GM12878 (cell line): ENCODE results near the gene CEACAM1. TPM values are rescaled to one million over a fixed set of nuclear protein-coding genes. Genes with fewer than 3 reads are reported as not detected.
"Not testable (repeated sequence)": the region's sequence is repeated elsewhere in the genome, so short reads cannot be mapped to it uniquely, and the experiment has no call there.

ENCODE experiments used
- ATAC-seq: fragments of 200-7000 bp; cut with Tn5 transposase; 3 replicates; pipeline ENCODE4 v1.9.1; 2020; ENCODE audit warnings: mild to moderate bottlenecking, moderate library complexity
- BruUV-seq: library from RNA; stranded (reverse); fragments of 400-500 nt; replicated peaks from 2 replicates; lab custom pipeline; 2021; lab: Mats Ljungman, UMichigan
- CTCF ChIA-PET: fragments of 300-600 bp; sonication (Branson Sonifier 250); formaldehyde crosslinking; extraction: SDS; loops from one replicate; lab custom pipeline; 2021; ENCODE audit warnings: inconsistent platforms; lab: Yijun Ruan, JAX
- POLR2A ChIA-PET: fragments of 350-600 bp; formaldehyde crosslinking; extraction: SDS; loops from one replicate; lab custom pipeline; 2021; ENCODE audit warnings: inconsistent platforms; lab: Charles Lee
- RAD21 ChIA-PET: fragments of 300-600 bp; sonication (Branson Sonifier 250); formaldehyde crosslinking; loops from one replicate; lab custom pipeline; 2023; ENCODE audit warnings: antibody characterized with exemption; ENCODE audit not compliant: unreplicated experiment; lab: Charles Lee
- SMC1A ChIA-PET: fragments of 300-600 bp; sonication (Branson Sonifier 250); formaldehyde crosslinking; loops from one replicate; lab custom pipeline; 2023; ENCODE audit not compliant: unreplicated experiment, uncharacterized antibody; lab: Charles Lee
- DNase-seq: peaks from one replicate; pipeline ENCODE4 v3.0.0-alpha.2; 2011; ENCODE audit warnings: low read depth, low spot score
- FAIRE-seq: peaks from 3 replicates; lab custom pipeline; 2011; peaks lifted over from hg19 to GRCh38; lab: Jason Lieb, UNC
- H2AFZ ChIP-seq: 2 replicates; pipeline ENCODE4 v1.6.0; 2011; ENCODE audit warnings: low read depth, low read length, control low read depth; ENCODE audit not compliant: control insufficient read depth
- H3K27ac ChIP-seq: 2 replicates; pipeline ENCODE4 v1.5.1; 2011; ENCODE audit warnings: control low read depth; ENCODE audit not compliant: control insufficient read depth, insufficient read depth
- H3K27me3 ChIP-seq, 2 experiments: replicated peaks in 1 of 2; 2 replicates each; pipeline versions ENCODE4 v1.6.0 to v1.6.1; 2011; ENCODE audit warnings: low read length in 1 of 2; ENCODE audit not compliant: control insufficient read depth in 2 of 2, insufficient read depth in 2 of 2
- H3K36me3 ChIP-seq, 2 experiments: 2 replicates each; pipeline ENCODE4 v1.5.1; 2011; ENCODE audit warnings: low read length in 1 of 2; ENCODE audit not compliant: control insufficient read depth in 2 of 2, insufficient read depth in 2 of 2
- H3K4me1 ChIP-seq: 2 replicates; pipeline ENCODE4 v1.6.1; 2011; ENCODE audit warnings: mild to moderate bottlenecking, low read length, moderate library complexity, mixed read lengths; ENCODE audit not compliant: control insufficient read depth, insufficient read depth
- H3K4me2 ChIP-seq: 2 replicates; pipeline ENCODE4 v1.6.0; 2011; ENCODE audit warnings: control low read depth; ENCODE audit not compliant: control insufficient read depth, insufficient read depth
- H3K4me3 ChIP-seq: fragments of 200-600 bp; sonication (generic); 2 replicates; pipeline ENCODE4 v1.5.1; 2016
- H3K79me2 ChIP-seq: 2 replicates; pipeline ENCODE4 v1.6.0; 2011; ENCODE audit warnings: low read length; ENCODE audit not compliant: control insufficient read depth, insufficient read depth
- H3K9ac ChIP-seq: 2 replicates; pipeline ENCODE4 v1.8.0; 2011; ENCODE audit warnings: low read length, control low read depth, mixed read lengths; ENCODE audit not compliant: control insufficient read depth, insufficient read depth
- H3K9me3 ChIP-seq: replicated peaks from 3 replicates; pipeline ENCODE4 v1.5.1; 2011; ENCODE audit warnings: mild to moderate bottlenecking, low read length; ENCODE audit not compliant: control insufficient read depth, insufficient read depth
- H4K20me1 ChIP-seq: 2 replicates; pipeline ENCODE4 v1.6.0; 2011; ENCODE audit not compliant: control insufficient read depth, insufficient read depth
- CBX5 ChIP-seq: sonication (generic); IDR thresholded peaks from 2 replicates; pipeline ENCODE4 v1.6.1; 2016; ENCODE audit warnings: low read depth, moderate library complexity, mild to moderate bottlenecking, inconsistent platforms
- MTA3 ChIP-seq: IDR thresholded peaks from 2 replicates; pipeline ENCODE4 v1.6.1; 2012; ENCODE audit warnings: low read length, inconsistent platforms, borderline replicate concordance
- RUNX3 ChIP-seq: IDR thresholded peaks from 2 replicates; pipeline ENCODE4 v1.6.1; 2012; ENCODE audit warnings: low read length, inconsistent platforms
- ZNF207 ChIP-seq: fragments of 450-650 bp; IDR thresholded peaks from 2 replicates; pipeline ENCODE4 v1.6.1; 2014; ENCODE audit warnings: antibody characterized with exemption, mild to moderate bottlenecking, borderline replicate concordance
- WGBS: methylation state at CpG from one replicate; pipeline ENCODE4 v1.1.6; 2016; ENCODE audit warnings: low lambda C conversion rate; ENCODE audit not compliant: insufficient replicate concordance, insufficient coverage; ENCODE audit errors: missing lambda C conversion rate; 5-methylcytosine and 5-hydroxymethylcytosine counted together
- in situ Hi-C: fragments of 300-500 bp; cut with MboI; formaldehyde crosslinking; loops from 9 replicates; pipeline ENCODE4 v1.14.3; 2018; ENCODE audit warnings: mixed read lengths
- intact Hi-C: fragments of 100-400 bp; cut with micrococcal nuclease; formaldehyde crosslinking; loops from one replicate; pipeline ENCODE4 v1.14.2; 2022; ENCODE audit not compliant: unreplicated experiment
- polyA plus RNA-seq, 11 experiments: library from polyadenylated mRNA; depleted of rRNA in 4 of 11; unstranded in 6 of 11; stranded (reverse) in 5 of 11; fragments of >200 nt; fragmentation: Nextera tagmentation in 4 of 11; fragmentation: Illumina TruSeq in 1 of 11; extraction: Ambion mirVana in 4 of 11; extraction: Trizol in 1 of 11; gene quantifications; 1 replicate in 1 of 11; 2 replicates in 10 of 11; pipeline versions ENCODE4 v1.2.1 to v1.2.3, GENCODE V29; 2011 to 2016; ENCODE audit warnings: inconsistent platforms in 2 of 11, missing spikeins in 2 of 11, low read depth in 1 of 11
- total RNA-seq, 4 experiments: library from RNA; depleted of rRNA in 3 of 4; stranded (reverse); fragments of >200 nt in 3 of 4; fragmentation: Illumina TruSeq in 1 of 4; extraction: Trizol in 1 of 4; gene quantifications; 2 replicates each; pipeline versions ENCODE4 v1.2.1 to v1.2.3, GENCODE V29; 2013 to 2021

Gene CEACAM1
- total and polyA plus RNA-seq, 10 of the 15 experiments (the other 5 are each of a cell fraction or from before 2014, with no cell fraction given), result 3.9 to 24.0 (median 6.5) TPM

GRCh38 chr19:42553292-42554045 lies 25.2 kb upstream of the CEACAM1 start:
- BruUV-seq, result no TSS peak
- H2AFZ ChIP-seq, result no peak overlapping the region
- H3K9ac ChIP-seq, result no peak overlapping the region
- no peak overlapping the region for H3K27ac ChIP-seq
- SMC1A ChIA-PET, result no interaction called here
- WGBS, result 0% methylated on average over 8 of the region's 8 CpGs
- CTCF ChIA-PET, result no interaction called here
- DNase-seq, result no peak
- POLR2A ChIA-PET, result no interaction called here
- intact Hi-C loops, result no loop called here
- H3K36me3 ChIP-seq, result no peaks in the 10 kb centered on the region
- peaks cover 2% of the 10 kb centered on the region; the same call in 1 of the 3 replicates for H3K9me3 ChIP-seq
- ATAC-seq, result no peak
- H3K4me3 ChIP-seq, result no peak overlapping the region
- no peak for FAIRE-seq
- in situ Hi-C loops, result no loop called here
- H4K20me1 ChIP-seq, result no peaks in the 10 kb centered on the region
- no peak overlapping the region for H3K4me2 ChIP-seq
- TF ChIP-seq CBX5, result no peak
- TF ChIP-seq RUNX3, result peak; percentile 35; the same call in 1 of the 2 replicates
- no peaks in the 10 kb centered on the region for H3K79me2 ChIP-seq
- H3K27me3 ChIP-seq, result peaks cover 3 to 6% of the 10 kb centered on the region in 2 experiments; a peak in 2 of 4 replicates
- RAD21 ChIA-PET, result no interaction called here
- no peaks in the 10 kb centered on the region for H3K4me1 ChIP-seq

- ChIA-PET POLR2A (no interaction called here), CTCF (no interaction called here), RAD21 (no interaction called here), SMC1A (no interaction called here)
- in situ Hi-C loops, result no loop called here
- Histone ChIP-seq H3K4me2 (no peak overlapping the region), H4K20me1 (no peaks in the 10 kb centered on the region), H3K27ac (no peak overlapping the region), H2AFZ (no peak overlapping the region), H3K79me2 (no peaks in the 10 kb centered on the region), H3K36me3 (no peaks in the 10 kb centered on the region), H3K4me1 (no peaks in the 10 kb centered on the region), H3K4me3 (no peak overlapping the region), H3K27me3 (peaks cover 3 to 6% of the 10 kb centered on the region in 2 experiments; a peak in 2 of 4 replicates), H3K9ac (no peak overlapping the region), H3K9me3 (peaks cover 2% of the 10 kb centered on the region; the same call in 1 of the 3 replicates)
- 6% methylated on average over 8 of the region's 8 CpGs for WGBS
- DNase-seq, result no peak
- no peak for FAIRE-seq
- no peak for ATAC-seq
- TF ChIP-seq ZNF207, result no peak
- no peak for TF ChIP-seq MTA3
- no TSS peak for BruUV-seq
- intact Hi-C loops, result no loop called here
These were observed 24.1 kb upstream of the CEACAM1 start for GRCh38 chr19:42552086-42553065.

GRCh38 chr19:42550521-42550920 lies 22.2 kb upstream of the CEACAM1 start:
- in situ Hi-C loops, H3K4me3 ChIP-seq, H3K27me3 ChIP-seq, H3K9me3 ChIP-seq, H3K9ac ChIP-seq, RAD21 ChIA-PET, POLR2A ChIA-PET, BruUV-seq, intact Hi-C loops, H3K36me3 ChIP-seq, DNase-seq, H3K4me2 ChIP-seq, CTCF ChIA-PET, H3K4me1 ChIP-seq, FAIRE-seq, H4K20me1 ChIP-seq, SMC1A ChIA-PET, H3K27ac ChIP-seq, H2AFZ ChIP-seq, H3K79me2 ChIP-seq, ATAC-seq: not testable (repeated sequence)
- WGBS, result 32% methylated on average over 6 of the region's 6 CpGs
